ENCODE results near the gene FILIP1. TPM values are rescaled to one million over a fixed set of nuclear protein-coding genes. Genes with fewer than 3 reads are reported as not detected.

FILIP1 gene
- total RNA-seq, 1 experiment from 2014 or later = not detected

DNA sequence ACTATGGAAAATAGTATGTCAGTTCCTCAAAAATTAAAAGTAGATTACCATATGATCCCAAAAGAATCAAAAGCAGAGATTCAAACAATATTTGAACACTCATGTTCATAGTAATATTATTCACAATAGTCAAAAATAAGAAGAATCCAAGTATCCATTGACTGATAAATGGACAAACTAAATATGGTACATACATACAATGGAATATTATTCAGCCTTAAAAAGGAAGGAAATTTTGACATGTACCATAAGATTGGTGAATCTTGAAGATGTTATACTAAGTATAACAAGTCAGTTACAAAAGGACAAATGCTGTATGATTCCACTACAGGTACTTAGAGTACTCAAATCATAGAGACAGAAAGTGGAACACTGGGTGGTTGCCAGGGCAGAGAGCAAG lies 120.7 kb downstream of the FILIP1 start:
- Histone ChIP-seq H4K20me1 (ENCODE audit: low read length) (no peaks in the 10 kb centered on the region), H3K4me3 (ENCODE audit: low read length) (no peak overlapping the region), H3K27ac (ENCODE audit: low read length) (no peak overlapping the region), H3K79me2 (ENCODE audit: low read length) (no peaks in the 10 kb centered on the region), H3K36me3 (ENCODE audit: low read depth, low read length) (no peaks in the 10 kb centered on the region), H3F3A (ENCODE audit: low read length, unreplicated experiment) (no peaks in the 10 kb centered on the region), H3K27me3 (ENCODE audit: low read length) (no peaks in the 10 kb centered on the region), H3K9ac (ENCODE audit: low read length) (no peak overlapping the region), H3K4me1 (ENCODE audit: insufficient read depth, low read length) (0 out of 2 replicates have a peak, but pooled peaks cover 6% of the 10 kb centered on the region), H3K4me2 (ENCODE audit: low read length) (no peak overlapping the region), H3K9me2 (replicated peaks; ENCODE audit: low read length) (no peaks in the 10 kb centered on the region), H3K9me3 (ENCODE audit: low read length) (no peaks in the 10 kb centered on the region), H2AFZ (ENCODE audit: low read length) (no peak overlapping the region)
- CTCF ChIA-PET = no interaction called here
- no peak for TF ChIP-seq EZH2 (IDR thresholded peaks at IDR 0.05; ENCODE audit: low read length, unreplicated experiment)
- TF ChIP-seq, protein P1, sequence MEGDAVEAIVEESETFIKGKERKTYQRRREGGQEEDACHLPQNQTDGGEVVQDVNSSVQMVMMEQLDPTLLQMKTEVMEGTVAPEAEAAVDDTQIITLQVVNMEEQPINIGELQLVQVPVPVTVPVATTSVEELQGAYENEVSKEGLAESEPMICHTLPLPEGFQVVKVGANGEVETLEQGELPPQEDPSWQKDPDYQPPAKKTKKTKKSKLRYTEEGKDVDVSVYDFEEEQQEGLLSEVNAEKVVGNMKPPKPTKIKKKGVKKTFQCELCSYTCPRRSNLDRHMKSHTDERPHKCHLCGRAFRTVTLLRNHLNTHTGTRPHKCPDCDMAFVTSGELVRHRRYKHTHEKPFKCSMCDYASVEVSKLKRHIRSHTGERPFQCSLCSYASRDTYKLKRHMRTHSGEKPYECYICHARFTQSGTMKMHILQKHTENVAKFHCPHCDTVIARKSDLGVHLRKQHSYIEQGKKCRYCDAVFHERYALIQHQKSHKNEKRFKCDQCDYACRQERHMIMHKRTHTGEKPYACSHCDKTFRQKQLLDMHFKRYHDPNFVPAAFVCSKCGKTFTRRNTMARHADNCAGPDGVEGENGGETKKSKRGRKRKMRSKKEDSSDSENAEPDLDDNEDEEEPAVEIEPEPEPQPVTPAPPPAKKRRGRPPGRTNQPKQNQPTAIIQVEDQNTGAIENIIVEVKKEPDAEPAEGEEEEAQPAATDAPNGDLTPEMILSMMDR (conservative IDR thresholded peaks at IDR 0.05; ENCODE audit: low read depth, low read length) = no peak
- TF ChIP-seq EZH2phosphoT487 (IDR thresholded peaks at IDR 0.05; ENCODE audit: borderline replicate concordance, low read length) = no peak
- POLR2A ChIA-PET (ENCODE audit: unreplicated experiment) = no interaction called here
- ATAC-seq (no peak), DNase-seq (no peak)
- intact Hi-C loops (cut with micrococcal nuclease) = no loop called here
- BruUV-seq (replicated peaks) = no TSS peak

DNA sequence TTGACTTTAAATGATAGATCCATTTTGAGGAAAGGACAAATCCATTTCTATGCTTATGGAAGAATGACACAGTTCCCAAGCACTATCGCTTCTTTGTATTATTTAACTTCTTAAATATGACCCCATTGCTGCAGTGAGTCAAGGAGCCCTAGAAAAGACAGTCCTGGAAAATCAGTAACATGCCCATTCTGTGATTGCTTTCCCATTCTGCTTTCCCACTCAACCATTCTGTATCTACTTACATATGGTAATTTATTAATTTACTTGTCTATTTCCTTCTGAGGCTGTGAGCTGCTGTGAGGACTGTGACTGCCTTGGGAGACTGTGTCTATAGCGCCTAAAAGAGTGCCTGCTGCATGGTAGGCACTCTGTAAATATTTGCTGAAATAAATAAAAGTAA lies 123.6 kb downstream of the FILIP1 start:
- Histone ChIP-seq H2AFZ (ENCODE audit: low read length) (no peak overlapping the region), H3K4me2 (ENCODE audit: low read length) (no peak overlapping the region), H3K27ac (ENCODE audit: low read length) (no peak overlapping the region)

DNA sequence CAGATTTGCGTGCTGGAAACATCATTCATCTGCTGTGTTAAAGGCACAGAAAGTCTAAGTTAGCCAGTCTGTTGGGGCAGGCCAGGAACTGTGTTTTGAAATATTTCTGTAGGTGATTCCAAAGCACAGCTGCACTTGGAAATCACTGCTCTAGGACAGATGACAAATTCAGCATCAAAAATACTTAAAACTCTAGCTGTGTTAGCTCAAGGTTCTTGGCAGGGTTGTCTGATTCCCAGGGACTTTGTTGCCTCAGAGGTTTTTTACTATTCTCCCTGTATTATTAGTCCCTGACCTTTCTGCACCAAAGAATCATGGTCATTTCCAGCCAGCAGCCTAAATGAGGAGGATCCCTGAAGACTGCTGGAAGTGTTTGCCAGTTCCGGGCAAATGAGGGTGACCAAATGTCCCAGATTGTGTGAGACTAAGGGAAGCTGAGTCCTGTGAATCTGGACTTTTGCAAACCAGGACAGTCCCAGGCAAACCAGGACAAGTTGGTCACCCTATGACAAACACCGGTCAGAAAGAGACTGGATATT lies 124.7 kb downstream of the FILIP1 start:
- H2AFZ ChIP-seq (ENCODE audit: low read length) = peak overlapping the region; percentile 24; the same call in 1 of the 2 replicates
- no peaks in the 10 kb centered on the region for H3F3A ChIP-seq (ENCODE audit: low read length, unreplicated experiment)
- TF ChIP-seq, protein P1 (conservative IDR thresholded peaks at IDR 0.05; ENCODE audit: low read depth, low read length) = no peak
- H3K36me3 ChIP-seq (ENCODE audit: low read depth, low read length) = no peaks in the 10 kb centered on the region
- no peak overlapping the region for H3K4me2 ChIP-seq (ENCODE audit: low read length)
- 0 out of 2 replicates have a peak, but pooled peaks cover 6% of the 10 kb centered on the region for H3K4me1 ChIP-seq (ENCODE audit: insufficient read depth, low read length)
- no peak for DNase-seq
- H3K27me3 ChIP-seq (ENCODE audit: low read length) = no peaks in the 10 kb centered on the region
- intact Hi-C loops (cut with micrococcal nuclease) = loop anchor here (1.0 to 2.0 kb wide), 2 partner anchors 72 to 157 kb away; no protein-coding TSS in a partner anchor
- no peaks in the 10 kb centered on the region for H3K9me3 ChIP-seq (ENCODE audit: low read length)
- no TSS peak for BruUV-seq (replicated peaks)
- H3K9me2 ChIP-seq (replicated peaks; ENCODE audit: low read length) = no peaks in the 10 kb centered on the region
- ChIA-PET CTCF (interaction anchor here (1.3 kb wide), 1 partner anchor 156 kb away, joined by 10 read pairs; no protein-coding TSS in a partner anchor), POLR2A (ENCODE audit: unreplicated experiment) (no interaction called here)
- H3K4me3 ChIP-seq (ENCODE audit: low read length) = no peak overlapping the region
- no peak overlapping the region for H3K9ac ChIP-seq (ENCODE audit: low read length)
- no peaks in the 10 kb centered on the region for H3K79me2 ChIP-seq (ENCODE audit: low read length)
- peak overlapping the region; percentile 30; the same call in 1 of the 2 replicates for H3K27ac ChIP-seq (ENCODE audit: low read length)
- H4K20me1 ChIP-seq (ENCODE audit: low read length) = no peaks in the 10 kb centered on the region
- ATAC-seq = no peak

More for the DNA sequence above, 123.6 kb downstream of the FILIP1 start:
- BruUV-seq (replicated peaks) = no TSS peak
- H3K9ac ChIP-seq (ENCODE audit: low read length) = no peak overlapping the region
- TF ChIP-seq EZH2 (IDR thresholded peaks at IDR 0.05; ENCODE audit: low read length, unreplicated experiment) (no peak), EZH2phosphoT487 (IDR thresholded peaks at IDR 0.05; ENCODE audit: borderline replicate concordance, low read length) (no peak)
- TF ChIP-seq, protein P1 (conservative IDR thresholded peaks at IDR 0.05; ENCODE audit: low read depth, low read length) = no peak
- no peaks in the 10 kb centered on the region for H3F3A ChIP-seq (ENCODE audit: low read length, unreplicated experiment)
- no peaks in the 10 kb centered on the region for H3K9me2 ChIP-seq (replicated peaks; ENCODE audit: low read length)
- no peaks in the 10 kb centered on the region for H3K36me3 ChIP-seq (ENCODE audit: low read depth, low read length)
- 0 out of 2 replicates have a peak, but pooled peaks cover 6% of the 10 kb centered on the region for H3K4me1 ChIP-seq (ENCODE audit: insufficient read depth, low read length)
- H3K79me2 ChIP-seq (ENCODE audit: low read length) = no peaks in the 10 kb centered on the region
- ChIA-PET CTCF (no interaction called here), POLR2A (ENCODE audit: unreplicated experiment) (no interaction called here)
- ATAC-seq = no peak
- H3K4me3 ChIP-seq (ENCODE audit: low read length) = no peak overlapping the region
- no peak for DNase-seq
- no peaks in the 10 kb centered on the region for H4K20me1 ChIP-seq (ENCODE audit: low read length)
- no peaks in the 10 kb centered on the region for H3K27me3 ChIP-seq (ENCODE audit: low read length)
- no peaks in the 10 kb centered on the region for H3K9me3 ChIP-seq (ENCODE audit: low read length)
- intact Hi-C loops (cut with micrococcal nuclease) = no loop called here
